PC-3 (cell line): ENCODE results near the gene RABL3. TPM values are rescaled to one million over a fixed set of nuclear protein-coding genes. Genes with fewer than 3 reads are reported as not detected.
"Not testable (repeated sequence)": the region's sequence is repeated elsewhere in the genome, so short reads cannot be mapped to it uniquely, and the experiment has no call there.

Experiments
- ATAC-seq: fragments of 200-7000 bp; cut with Tn5 transposase; 2 replicates; pipeline ENCODE4 v1.9.1; 2020; ENCODE audit warnings: mild to moderate bottlenecking, moderate library complexity
- BruUV-seq: library from RNA; stranded (reverse); fragments of 400-500 nt; replicated peaks from 2 replicates; lab custom pipeline; 2021; lab: Mats Ljungman, UMichigan
- CTCF ChIA-PET: fragments of 300-600 bp; sonication (Branson Sonifier 250); formaldehyde crosslinking; loops from one replicate; lab custom pipeline; 2022; ENCODE audit warnings: antibody characterized with exemption; lab: Charles Lee
- POLR2A ChIA-PET: fragments of 300-600 bp; sonication (Branson Sonifier 250); formaldehyde crosslinking; loops from one replicate; lab custom pipeline; 2022; ENCODE audit warnings: antibody characterized with exemption; ENCODE audit not compliant: unreplicated experiment; lab: Charles Lee
- DNase-seq: peaks from one replicate; pipeline ENCODE4 v3.0.0-alpha.2; 2015
- H2AFZ ChIP-seq: fragments of 300-600 bp; sonication (generic); 2 replicates; pipeline ENCODE4 v1.6.0; 2016; ENCODE audit warnings: antibody characterized with exemption, low read length
- H3F3A ChIP-seq: fragments of 300-600 bp; sonication (generic); one replicate; pipeline ENCODE4 v1.6.0; 2017; ENCODE audit warnings: antibody characterized with exemption, low read length, control low read depth, mild to moderate bottlenecking; ENCODE audit not compliant: unreplicated experiment
- H3K27ac ChIP-seq: fragments of 300-600 bp; sonication (generic); 2 replicates; pipeline ENCODE4 v1.5.1; 2016; ENCODE audit warnings: mild to moderate bottlenecking, low read length
- H3K27me3 ChIP-seq: fragments of 300-600 bp; sonication (generic); 2 replicates; pipeline ENCODE4 v1.6.1; 2016; ENCODE audit warnings: low read length, mixed read lengths
- H3K36me3 ChIP-seq: fragments of 300-600 bp; sonication (generic); 2 replicates; pipeline ENCODE4 v1.6.1; 2016; ENCODE audit warnings: low read depth, mixed run types, low read length, mixed read lengths
- H3K4me1 ChIP-seq: fragments of 300-600 bp; sonication (generic); 2 replicates; pipeline ENCODE4 v1.5.1; 2016; ENCODE audit warnings: low read length; ENCODE audit not compliant: insufficient read depth
- H3K4me2 ChIP-seq: fragments of 300-600 bp; sonication (generic); 2 replicates; pipeline ENCODE4 v1.6.0; 2016; ENCODE audit warnings: low read length
- H3K4me3 ChIP-seq: fragments of 300-600 bp; sonication (generic); 2 replicates; pipeline ENCODE4 v1.5.1; 2016; ENCODE audit warnings: mild to moderate bottlenecking, low read length, mixed read lengths
- H3K79me2 ChIP-seq: fragments of 300-600 bp; sonication (generic); 2 replicates; pipeline ENCODE4 v1.6.1; 2017; ENCODE audit warnings: low read length, mixed read lengths
- H3K9ac ChIP-seq: fragments of 300-600 bp; sonication (generic); 2 replicates; pipeline ENCODE4 v1.6.0; 2016; ENCODE audit warnings: mild to moderate bottlenecking, low read length
- H3K9me2 ChIP-seq: fragments of 300-600 bp; sonication (generic); replicated peaks from 2 replicates; pipeline ENCODE4 v1.6.1; 2016; ENCODE audit warnings: mixed run types, low read length, mixed read lengths
- H3K9me3 ChIP-seq: fragments of 300-600 bp; sonication (generic); 2 replicates; pipeline ENCODE4 v1.6.1; 2016; ENCODE audit warnings: low read length, mixed read lengths
- H4K20me1 ChIP-seq: fragments of 300-600 bp; sonication (generic); 2 replicates; pipeline ENCODE4 v1.6.1; 2016; ENCODE audit warnings: low read length, mixed read lengths
- CTCF ChIP-seq: fragments of 300-600 bp; sonication (generic); conservative IDR thresholded peaks from 2 replicates; pipeline ENCODE4 v1.5.1; 2017; ENCODE audit warnings: antibody characterized with exemption, low read depth, mild to moderate bottlenecking, low read length
- EZH2 ChIP-seq: fragments of 300-600 bp; sonication (generic); IDR thresholded peaks from one replicate; pipeline ENCODE4 v1.6.1; 2017; ENCODE audit warnings: antibody characterized with exemption, mild to moderate bottlenecking, low read length; ENCODE audit not compliant: unreplicated experiment
- EZH2phosphoT487 ChIP-seq: fragments of 300-600 bp; sonication (generic); IDR thresholded peaks from 2 replicates; pipeline ENCODE4 v1.6.1; 2018; ENCODE audit warnings: mild to moderate bottlenecking, antibody characterized with exemption, low read length, borderline replicate concordance
- intact Hi-C: fragments of 100-400 bp; cut with micrococcal nuclease; formaldehyde crosslinking; loops from 2 replicates; pipeline ENCODE4 v1.9.0; 2023
- total RNA-seq: library from RNA; depleted of rRNA; stranded (reverse); fragments of >200 nt; gene quantifications from 2 replicates; pipeline ENCODE4 v1.2.3, GENCODE V29; 2014

The RABL3 gene
- total RNA-seq, 1 experiment from 2014 or later, result 24.3 TPM

- DNase-seq (no peak), ATAC-seq (no peak)
- Histone ChIP-seq H3K9me3 (no peaks in the 10 kb centered on the region), H3K4me1 (peaks cover 20% of the 10 kb centered on the region), H3K27me3 (no peaks in the 10 kb centered on the region), H3K4me2 (no peak overlapping the region), H3K36me3 (no peaks in the 10 kb centered on the region), H2AFZ (no peak overlapping the region), H3K4me3 (no peak overlapping the region), H4K20me1 (0 out of 2 replicates have a peak, but pooled peaks cover 3% of the 10 kb centered on the region), H3K9ac (no peak overlapping the region), H3K9me2 (no peaks in the 10 kb centered on the region), H3K79me2 (peaks cover 77% of the 10 kb centered on the region), H3F3A (no peaks in the 10 kb centered on the region), H3K27ac (no peak overlapping the region)
- TF ChIP-seq EZH2phosphoT487, result no peak
- no peak for TF ChIP-seq EZH2
- TF ChIP-seq CTCF, result no peak
- intact Hi-C loops, result no loop called here
- BruUV-seq, result no TSS peak
- ChIA-PET CTCF (no interaction called here), POLR2A (no interaction called here)
These were observed 21.9 kb upstream of the RABL3 start for GRCh38 chr3:120764206-120764605.

- intact Hi-C loops, result no loop called here
- Histone ChIP-seq H3K4me1 (peaks cover 20% of the 10 kb centered on the region), H3F3A (no peaks in the 10 kb centered on the region), H2AFZ (no peak overlapping the region), H3K9ac (no peak overlapping the region), H3K4me3 (no peak overlapping the region), H3K9me2 (no peaks in the 10 kb centered on the region), H3K79me2 (peaks cover 75% of the 10 kb centered on the region), H3K27me3 (no peaks in the 10 kb centered on the region), H4K20me1 (0 out of 2 replicates have a peak, but pooled peaks cover 3% of the 10 kb centered on the region), H3K9me3 (no peaks in the 10 kb centered on the region), H3K27ac (no peak overlapping the region), H3K4me2 (no peak overlapping the region), H3K36me3 (no peaks in the 10 kb centered on the region)
- ChIA-PET POLR2A (no interaction called here), CTCF (no interaction called here)
- TF ChIP-seq EZH2 (no peak), EZH2phosphoT487 (no peak), CTCF (no peak)
- DNase-seq, result no peak
- ATAC-seq, result no peak
- BruUV-seq, result no TSS peak
These were observed 21.3 kb upstream of the RABL3 start for GRCh38 chr3:120763601-120764000.

GRCh38 chr3:120762615-120763014, 20.3 kb upstream of the RABL3 start:
- no peak overlapping the region for H2AFZ ChIP-seq

GRCh38 chr3:120758551-120758950, 16.2 kb upstream of the RABL3 start:
- H2AFZ ChIP-seq, intact Hi-C loops, ATAC-seq, H3K9me3 ChIP-seq, DNase-seq, H3F3A ChIP-seq, H3K4me3 ChIP-seq, H3K27ac ChIP-seq, H3K9ac ChIP-seq, BruUV-seq, H3K4me2 ChIP-seq, H3K9me2 ChIP-seq, POLR2A ChIA-PET, H4K20me1 ChIP-seq, H3K4me1 ChIP-seq, H3K36me3 ChIP-seq, H3K27me3 ChIP-seq, CTCF ChIA-PET: not testable (repeated sequence)
- H3K79me2 ChIP-seq, result peaks cover 69% of the 10 kb centered on the region

More at GRCh38 chr3:120762615-120763014, 20.3 kb upstream of the RABL3 start:
- ChIA-PET CTCF (no interaction called here), POLR2A (no interaction called here)
- Histone ChIP-seq H3K4me1 (peaks cover 13% of the 10 kb centered on the region), H3K9me3 (no peaks in the 10 kb centered on the region), H3K27ac (no peak overlapping the region), H3K4me3 (no peak overlapping the region), H3K9ac (no peak overlapping the region), H3K36me3 (0 out of 2 replicates have a peak, but pooled peaks cover 1% of the 10 kb centered on the region), H3F3A (no peaks in the 10 kb centered on the region), H3K9me2 (no peaks in the 10 kb centered on the region), H4K20me1 (0 out of 2 replicates have a peak, but pooled peaks cover 3% of the 10 kb centered on the region), H3K79me2 (peaks cover 76% of the 10 kb centered on the region), H3K4me2 (no peak overlapping the region), H3K27me3 (no peaks in the 10 kb centered on the region)
- DNase-seq, result peak; percentile 22
- no peak for TF ChIP-seq CTCF
- intact Hi-C loops, result no loop called here
- no peak for ATAC-seq
- no TSS peak for BruUV-seq
